ENCODE data around the gene KLF7.

KLF7 gene

GRCh38 chr2:207131594-207131993, 34.2 kb downstream of the KLF7 start:
- DNase-seq (ENCODE audit: extremely low read depth, low read depth) = no peak

GRCh38 chr2:207130958-207131521, 34.7 kb downstream of the KLF7 start:
- no peak for DNase-seq (ENCODE audit: extremely low read depth, low read depth)
- H3K4me3 ChIP-seq (replicated peaks; ENCODE audit: low read depth, low read length) = no peak overlapping the region
- no peak for TF ChIP-seq CTCF (IDR thresholded peaks at IDR 0.05; ENCODE audit: low read depth, low read length, missing control alignments)

More at GRCh38 chr2:207131594-207131993, 34.2 kb downstream of the KLF7 start:
- no peak overlapping the region for H3K4me3 ChIP-seq (replicated peaks; ENCODE audit: low read depth, low read length)
- TF ChIP-seq CTCF (IDR thresholded peaks at IDR 0.05; ENCODE audit: low read depth, low read length, missing control alignments) = no peak

DNA sequence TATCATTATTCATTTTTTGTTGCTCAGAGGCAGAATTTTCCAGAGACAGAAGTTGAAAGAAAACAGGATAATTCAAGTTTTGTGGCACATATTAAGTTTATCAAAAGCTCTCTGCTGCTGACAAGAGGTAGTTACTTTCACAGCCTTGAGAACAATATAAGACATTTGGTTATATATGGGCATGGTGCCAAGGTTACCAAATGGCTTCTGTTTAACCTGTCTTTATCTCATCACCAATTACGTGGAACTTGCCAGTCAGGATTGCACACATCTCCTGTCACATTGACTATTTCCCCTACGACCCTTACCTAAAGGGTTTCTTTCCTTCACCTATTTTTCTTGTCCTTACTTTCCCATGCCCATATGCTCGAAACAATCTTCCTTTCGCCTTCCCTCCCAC, 35.9 kb downstream of the KLF7 start:
- no peak for TF ChIP-seq CTCF (IDR thresholded peaks at IDR 0.05; ENCODE audit: low read depth, low read length, missing control alignments)
- no peak for DNase-seq (ENCODE audit: extremely low read depth, low read depth)
- H3K4me3 ChIP-seq (replicated peaks; ENCODE audit: low read depth, low read length) = no peak overlapping the region

DNA sequence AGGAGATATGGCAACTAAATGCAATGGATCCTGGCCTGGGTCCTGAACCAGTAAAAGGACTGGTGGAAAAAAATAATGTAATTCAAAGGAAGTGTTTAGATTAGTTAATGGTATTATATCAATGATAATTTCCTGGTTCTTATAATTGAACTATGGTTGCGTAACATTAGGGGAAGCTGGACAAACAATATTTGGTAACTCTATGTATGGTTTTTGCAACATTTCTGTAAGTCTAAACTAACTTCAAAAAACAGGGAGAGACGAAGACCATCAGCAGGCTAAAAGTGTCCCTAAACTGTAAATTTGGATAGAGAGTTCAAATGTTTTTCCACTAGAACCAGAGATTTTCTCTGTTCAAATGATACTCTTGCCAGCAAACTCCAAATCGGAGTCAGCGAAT, 36.9 kb downstream of the KLF7 start:
- TF ChIP-seq CTCF (IDR thresholded peaks at IDR 0.05; ENCODE audit: low read depth, low read length, missing control alignments) = no peak
- no peak overlapping the region for H3K4me3 ChIP-seq (replicated peaks; ENCODE audit: low read depth, low read length)
- DNase-seq (ENCODE audit: extremely low read depth, low read depth) = no peak

DNA sequence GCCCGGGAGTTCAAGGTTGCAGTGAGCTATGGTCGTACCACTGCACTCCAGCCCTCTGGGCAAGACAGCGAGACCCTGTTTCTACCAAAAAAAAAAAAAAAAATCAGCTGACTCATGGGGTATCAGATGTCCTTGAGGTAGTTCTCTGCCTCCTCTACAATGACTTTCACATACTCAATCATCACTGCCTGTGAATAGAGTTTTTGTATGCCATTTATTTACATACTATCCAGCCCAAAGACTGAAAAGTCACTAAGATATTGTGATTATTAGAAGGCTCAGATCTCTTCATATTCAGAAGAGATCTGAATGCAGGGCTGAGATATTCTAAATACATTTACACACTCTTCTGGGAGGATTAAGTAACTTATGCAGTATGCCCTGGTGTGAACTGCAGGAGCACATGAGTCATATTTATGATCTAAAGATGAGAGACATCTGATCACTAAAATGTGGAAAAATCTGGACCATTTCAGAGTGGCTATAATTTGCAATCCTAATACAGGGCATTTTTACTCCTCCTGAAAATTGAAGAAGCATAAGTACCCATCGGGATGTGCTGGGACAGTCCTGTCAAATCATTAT, 38.9 kb downstream of the KLF7 start:
- DNase-seq (ENCODE audit: extremely low read depth, low read depth) = no peak
- TF ChIP-seq CTCF (IDR thresholded peaks at IDR 0.05; ENCODE audit: low read depth, low read length, missing control alignments) = no peak
- H3K4me3 ChIP-seq (replicated peaks; ENCODE audit: low read depth, low read length) = no peak overlapping the region

DNA sequence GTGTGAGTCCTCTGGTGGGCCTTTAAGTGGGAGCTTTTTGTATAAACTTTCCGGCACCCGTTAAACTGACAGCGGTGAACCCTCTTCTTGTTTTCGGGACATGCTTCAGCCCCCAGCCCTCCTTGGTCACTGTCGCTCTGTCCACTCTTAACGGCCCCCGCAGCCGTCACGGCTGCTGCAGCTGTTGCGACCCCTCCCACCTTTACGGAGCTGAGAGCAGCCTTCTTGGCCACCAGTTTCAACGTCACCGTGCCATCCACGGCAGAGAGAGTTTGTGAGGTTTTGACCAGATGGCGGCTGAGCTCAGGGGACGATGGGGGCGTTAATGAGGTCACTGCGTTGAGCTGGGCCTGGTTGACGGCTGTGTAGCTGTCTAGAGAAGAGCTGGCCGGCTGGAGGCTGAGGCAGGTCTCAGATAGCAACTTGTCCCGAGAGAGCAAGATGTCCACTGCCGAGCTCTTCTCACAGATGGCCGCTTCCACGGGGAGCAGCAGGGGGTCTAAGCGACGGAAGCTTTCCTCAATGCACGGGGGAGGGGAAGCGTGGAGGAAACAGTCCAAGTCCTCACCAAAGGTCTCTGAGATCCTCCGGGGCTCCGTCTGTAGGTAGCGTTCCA, 41.9 kb downstream of the KLF7 start:
- H3K4me3 ChIP-seq (replicated peaks; ENCODE audit: low read depth, low read length) = no peak overlapping the region
- no peak for DNase-seq (ENCODE audit: extremely low read depth, low read depth)
- TF ChIP-seq CTCF (IDR thresholded peaks at IDR 0.05; ENCODE audit: low read depth, low read length, missing control alignments) = no peak
